GM12865 (cell line): ENCODE data around the gene MUC6.

Experiments used
- DNase-seq: peaks from one replicate; pipeline ENCODE4 v3.0.0; 2010; ENCODE audit warnings: low read depth
- H3K4me3 ChIP-seq: 2 replicates; pipeline ENCODE4 v1.5.1; 2011; ENCODE audit warnings: mild to moderate bottlenecking, low read depth, low read length, control low read depth
- CTCF ChIP-seq: IDR thresholded peaks from 2 replicates; pipeline ENCODE4 v1.5.1; 2011; ENCODE audit warnings: low read length, control low read depth, low read depth, inconsistent platforms; ENCODE audit not compliant: insufficient read depth; ENCODE audit errors: missing control alignments

MUC6 gene

GRCh38 chr11:1043563-1044096, 7.1 kb upstream of the MUC6 start:
- no peak for DNase-seq
- TF ChIP-seq CTCF = no peak
- H3K4me3 ChIP-seq = no peak overlapping the region

- no peak for DNase-seq
Observed at GRCh38 chr11:1042626-1043562, 6.4 kb upstream of the MUC6 start.

GRCh38 chr11:1041936-1042608, 5.6 kb upstream of the MUC6 start:
- no peak for TF ChIP-seq CTCF
- no peak overlapping the region for H3K4me3 ChIP-seq
- DNase-seq = no peak

More at GRCh38 chr11:1042626-1043562, 6.4 kb upstream of the MUC6 start:
- no peak for TF ChIP-seq CTCF
- no peak overlapping the region for H3K4me3 ChIP-seq

DNA sequence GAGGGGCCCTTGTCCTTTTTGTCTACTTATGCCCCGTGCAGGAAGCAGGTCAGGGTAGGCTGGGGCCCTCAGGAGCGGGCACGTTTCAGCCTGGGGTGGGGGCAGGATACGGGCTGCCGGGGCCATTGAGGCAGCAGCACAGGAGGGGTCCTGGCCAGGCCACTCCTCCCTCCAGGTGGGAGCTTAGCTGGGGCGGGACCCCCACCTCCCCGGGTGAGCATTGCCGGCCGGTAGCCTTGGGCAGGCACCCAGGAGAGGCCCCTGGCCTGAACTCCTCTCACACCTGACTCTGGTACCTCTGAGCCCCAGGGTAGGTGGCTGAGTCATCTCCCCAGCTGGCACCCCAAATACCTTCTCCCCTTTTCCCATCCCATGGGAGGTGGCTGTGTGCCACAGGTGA, 5.0 kb upstream of the MUC6 start:
- DNase-seq = no peak
- H3K4me3 ChIP-seq = no peak overlapping the region
- no peak for TF ChIP-seq CTCF

DNA sequence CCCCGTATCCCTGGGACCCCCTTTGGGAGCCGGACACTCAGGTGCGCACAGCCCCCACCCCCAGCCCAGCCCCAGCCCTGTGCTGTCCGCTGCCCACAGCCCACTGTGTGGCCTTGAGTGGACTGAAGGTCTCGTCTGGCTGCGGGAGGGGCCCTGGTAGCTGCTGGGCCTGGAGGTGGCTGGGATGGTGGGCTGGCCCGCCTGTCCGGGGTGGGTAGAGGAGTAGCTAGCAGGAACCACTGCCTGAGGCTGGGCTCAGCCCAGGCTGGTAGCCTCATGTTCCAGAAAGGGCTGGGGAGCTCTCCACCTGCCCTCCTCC, 4.6 kb upstream of the MUC6 start:
- H3K4me3 ChIP-seq = no peak overlapping the region
- no peak for TF ChIP-seq CTCF
- no peak for DNase-seq

GRCh38 chr11:1040428-1041148, 4.1 kb upstream of the MUC6 start:
- H3K4me3 ChIP-seq = no peak overlapping the region
- no peak for DNase-seq
- no peak for TF ChIP-seq CTCF
